NCI-H2107 treated with DMSO at 0.1 percent for 48 hours (cell line): Measurements from ENCODE around the gene GLO1.

Experiments
- DNase-seq: peaks from one replicate; lab custom pipeline; 2025; ENCODE audit not compliant: unreplicated experiment; lab: John Stamatoyannopoulos, UW

The GLO1 gene

GRCh38 chr6:38673397-38674165 is 29.4 kb downstream of the GLO1 start:
- DNase-seq: no peak

GRCh38 chr6:38671885-38672467 is 31.0 kb downstream of the GLO1 start:
- DNase-seq: peak; percentile 27

GRCh38 chr6:38658418-38659167 is 44.4 kb downstream of the GLO1 start:
- DNase-seq: no peak

GRCh38 chr6:38656896-38657295 is 46.0 kb downstream of the GLO1 start:
- DNase-seq: no peak

- no peak for DNase-seq
Observed at GRCh38 chr6:38654263-38654662, 48.7 kb downstream of the GLO1 start.

GRCh38 chr6:38651121-38651784 is 51.7 kb downstream of the GLO1 start:
- DNase-seq: no peak

GRCh38 chr6:38650207-38650752 is 52.7 kb downstream of the GLO1 start:
- DNase-seq: no peak

- DNase-seq: no peak
Observed at GRCh38 chr6:38649744-38650143, 53.2 kb downstream of the GLO1 start.

GRCh38 chr6:38648629-38649028 is 54.3 kb downstream of the GLO1 start:
- no peak for DNase-seq

GRCh38 chr6:38646166-38646878 is 56.6 kb downstream of the GLO1 start:
- DNase-seq: no peak

GRCh38 chr6:38644951-38645350 is 58.0 kb downstream of the GLO1 start:
- DNase-seq: no peak

- DNase-seq: no peak
Observed at GRCh38 chr6:38640216-38640909, 62.6 kb downstream of the GLO1 start.

GRCh38 chr6:38639498-38640215 is 63.3 kb downstream of the GLO1 start, which contains the start of gene BTBD9:
Gene BTBD9 (minus strand): TSS chr6:38639929.
- peak; percentile 18 for DNase-seq

GRCh38 chr6:38638941-38639497 is 63.9 kb downstream of the GLO1 start:
- no peak for DNase-seq

- DNase-seq: no peak
Observed at GRCh38 chr6:38637756-38638155, 65.2 kb downstream of the GLO1 start.

- DNase-seq: no peak
Observed at GRCh38 chr6:38636027-38636426, 66.9 kb downstream of the GLO1 start.

GRCh38 chr6:38634518-38634917 is 68.4 kb downstream of the GLO1 start:
- DNase-seq: no peak

- no peak for DNase-seq
Observed at GRCh38 chr6:38632490-38632889, 70.5 kb downstream of the GLO1 start.

- no peak for DNase-seq
Observed at GRCh38 chr6:38631186-38631783, 71.7 kb downstream of the GLO1 start.
